Hindlimb muscle (tissue), 1 donor: ENCODE results near the gene WDR27. TPM values are rescaled to one million over a fixed set of nuclear protein-coding genes. Genes with fewer than 3 reads are reported as not detected.
"Not testable (repeated sequence)": the region's sequence is repeated elsewhere in the genome, so short reads cannot be mapped to it uniquely, and the experiment has no call there.

Source experiments
- DNase-seq: peaks from one replicate; pipeline ENCODE4 v3.0.0-alpha.2; 2013
- polyA plus RNA-seq: library from polyadenylated mRNA; unstranded; fragments of 120-200 nt; gene quantifications from one replicate; pipeline ENCODE4 v1.2.1, GENCODE V29; 2013; ENCODE audit not compliant: insufficient read length

WDR27 gene
- polyA plus RNA-seq, 1 donor: 48.8 TPM

GRCh38 chr6:169638915-169639314 is 62.9 kb downstream of the WDR27 start:
- no peak for DNase-seq

GRCh38 chr6:169638388-169638787 is 63.4 kb downstream of the WDR27 start:
- no peak for DNase-seq

- no peak for DNase-seq
Observed at GRCh38 chr6:169635345-169635744, 66.5 kb downstream of the WDR27 start.

- no peak for DNase-seq
Observed at GRCh38 chr6:169632841-169633240, 69.0 kb downstream of the WDR27 start.

- DNase-seq: no peak
Observed at GRCh38 chr6:169629256-169629655, 72.6 kb downstream of the WDR27 start.

GRCh38 chr6:169627736-169628607 is 73.9 kb downstream of the WDR27 start:
- DNase-seq: no peak

GRCh38 chr6:169626649-169627048 is 75.2 kb downstream of the WDR27 start:
- DNase-seq: no peak

GRCh38 chr6:169626169-169626568 is 75.7 kb downstream of the WDR27 start:
- DNase-seq: no peak

- DNase-seq: no peak
Observed at GRCh38 chr6:169625376-169625775, 76.5 kb downstream of the WDR27 start.

- DNase-seq: no peak
Observed at GRCh38 chr6:169624785-169625184, 77.0 kb downstream of the WDR27 start.

GRCh38 chr6:169623975-169624374 is 77.9 kb downstream of the WDR27 start:
- DNase-seq: no peak

- no peak for DNase-seq
Observed at GRCh38 chr6:169623343-169623742, 78.5 kb downstream of the WDR27 start.

- no peak for DNase-seq
Observed at GRCh38 chr6:169622618-169623017, 79.2 kb downstream of the WDR27 start.

- no peak for DNase-seq
Observed at GRCh38 chr6:169621311-169621710, 80.5 kb downstream of the WDR27 start.

GRCh38 chr6:169620171-169621130 is 81.4 kb downstream of the WDR27 start:
- DNase-seq: no peak

- DNase-seq: no peak
Observed at GRCh38 chr6:169619650-169620049, 82.2 kb downstream of the WDR27 start.

- no peak for DNase-seq
Observed at GRCh38 chr6:169618526-169619490, 83.0 kb downstream of the WDR27 start.

GRCh38 chr6:169617562-169617961 is 84.3 kb downstream of the WDR27 start:
- no peak for DNase-seq

- not testable (repeated sequence) for DNase-seq
Observed at GRCh38 chr6:169608609-169609008, 93.2 kb downstream of the WDR27 start.

GRCh38 chr6:169604076-169604475 is 97.8 kb downstream of the WDR27 start:
- no peak for DNase-seq

- not testable (repeated sequence) for DNase-seq
Observed at GRCh38 chr6:169601129-169601528, 100.7 kb downstream of the WDR27 start.

- no peak for DNase-seq
Observed at GRCh38 chr6:169592558-169592957, 109.3 kb downstream of the WDR27 start.
